ES-I3 (cell line): ENCODE data around the gene CUL4A.
"Not testable (repeated sequence)": the region's sequence is repeated elsewhere in the genome, so short reads cannot be mapped to it uniquely, and the experiment has no call there.

Source experiments
- H3K36me3 ChIP-seq: 2 replicates; pipeline ENCODE4 v1.6.1; 2013; ENCODE audit warnings: mild to moderate bottlenecking, low read length, control low read depth, moderate library complexity; ENCODE audit not compliant: insufficient read depth
- H3K4me1 ChIP-seq: 2 replicates; pipeline ENCODE4 v1.6.1; 2013; ENCODE audit warnings: mild to moderate bottlenecking, control low read depth, low read length; ENCODE audit not compliant: insufficient read depth
- H3K9ac ChIP-seq: 2 replicates; pipeline ENCODE4 v1.6.1; 2013; ENCODE audit warnings: low read depth, mild to moderate bottlenecking, low read length, moderate library complexity
- H3K9me3 ChIP-seq: 2 replicates; pipeline ENCODE4 v1.6.1; 2013; ENCODE audit warnings: mild to moderate bottlenecking, low read length, moderate library complexity; ENCODE audit not compliant: control insufficient read depth, insufficient read depth

Gene CUL4A

GRCh38 chr13:113314895-113315470, 105.6 kb downstream of the CUL4A start:
- not testable (repeated sequence) for H3K9ac ChIP-seq, H3K9me3 ChIP-seq, H3K4me1 ChIP-seq
- peaks cover 13% of the 10 kb centered on the region; the same call in 1 of the 2 replicates for H3K36me3 ChIP-seq

DNA sequence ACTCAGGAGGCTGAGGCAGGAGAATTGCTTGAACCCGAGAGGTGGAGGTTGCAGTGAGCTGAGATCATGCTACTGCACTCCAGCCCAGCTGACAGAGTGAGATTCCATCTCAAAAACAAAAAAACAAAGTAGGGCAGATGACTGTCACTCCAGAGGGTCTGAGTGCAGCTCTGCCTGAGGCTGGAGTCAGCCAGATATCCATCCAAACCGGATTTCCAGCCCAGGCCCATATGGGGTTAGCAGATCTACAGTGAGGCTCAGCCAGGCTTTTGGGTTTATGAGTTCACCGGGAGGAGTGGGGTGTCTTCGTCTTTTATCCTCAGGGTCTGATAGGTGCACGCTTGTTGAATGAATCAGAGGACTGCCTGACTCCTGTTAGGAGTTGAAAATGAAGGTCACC, 106.6 kb downstream of the CUL4A start:
- H3K9ac ChIP-seq = no peak overlapping the region
- no peaks in the 10 kb centered on the region for H3K4me1 ChIP-seq
- H3K9me3 ChIP-seq = no peaks in the 10 kb centered on the region
- H3K36me3 ChIP-seq = peaks cover 12% of the 10 kb centered on the region; the same call in 1 of the 2 replicates
